Right lobe of liver (tissue), 6 donors: Measurements from ENCODE around the gene TH. TPM values are rescaled to one million over a fixed set of nuclear protein-coding genes. Genes with fewer than 3 reads are reported as not detected.

Experiments
- ATAC-seq, 4 donors: fragments of 200-7000 bp; cut with Tn5 transposase; one replicate each; pipeline ENCODE4 v1.9.1; 2020; ENCODE audit warnings: mild to moderate bottlenecking in 4 of 4, moderate library complexity in 4 of 4
- DNase-seq, 3 donors: peaks; one replicate each; pipeline ENCODE4 v3.0.0-alpha.2; 2020
- H3K27ac ChIP-seq, 3 donors: fragments of 200-600 bp; one replicate each; pipeline ENCODE4 v1.8.0; 2022
- H3K27me3 ChIP-seq, 2 donors: fragments of 200-600 bp; one replicate each; pipeline ENCODE4 v1.8.0; 2022
- H3K36me3 ChIP-seq, 4 donors: fragments of 200-600 bp; sonication (generic) in 1 of 4; one replicate each; pipeline versions ENCODE4 v1.5.1 to v1.8.0; 2017 to 2022; ENCODE audit warnings: control low read depth in 1 of 4
- H3K4me1 ChIP-seq, 4 donors: fragments of 200-600 bp; sonication (generic) in 1 of 4; one replicate each; pipeline versions ENCODE4 v1.5.1 to v1.8.0; 2017 to 2022; ENCODE audit warnings: control low read depth in 1 of 4
- H3K4me3 ChIP-seq, 3 donors: fragments of 200-600 bp; one replicate each; pipeline ENCODE4 v1.8.0; 2022
- H3K9me3 ChIP-seq, 4 donors: fragments of 200-600 bp; sonication (generic) in 1 of 4; one replicate each; pipeline versions ENCODE4 v1.5.1 to v1.8.0; 2017 to 2022; ENCODE audit warnings: control low read depth in 1 of 4
- CTCF ChIP-seq, 4 donors: fragments of 200-600 bp in 3 of 4; fragments of 450-650 bp in 1 of 4; IDR thresholded peaks; one replicate each; pipeline versions ENCODE4 v1.5.1 to v1.8.0; 2016 to 2022; ENCODE audit warnings: antibody characterized with exemption in 4 of 4, mild to moderate bottlenecking in 2 of 4
- POLR2A ChIP-seq: fragments of 450-650 bp; IDR thresholded peaks from one replicate; pipeline ENCODE4 v1.6.1; 2017; ENCODE audit warnings: antibody characterized with exemption, mild to moderate bottlenecking
- WGBS: methylation state at CpG from one replicate; pipeline ENCODE4 v1.1.6; 2018; ENCODE audit warnings: low coverage, low lambda C conversion rate; ENCODE audit not compliant: insufficient coverage; ENCODE audit errors: missing lambda C conversion rate; 5-methylcytosine and 5-hydroxymethylcytosine counted together
- intact Hi-C, 2 donors: fragments of 100-400 bp; cut with DNase I; formaldehyde crosslinking; loops; one replicate each; pipeline versions ENCODE4 v1.11.2 to v1.14.1; 2022
- total RNA-seq, 6 experiments: library from RNA; depleted of rRNA in 2 of 6; stranded (reverse); fragments of >200 nt in 2 of 6; fragmentation: NEBNext Ultra II Directional in 3 of 6; extraction: Animal tissue kit (Norgen Biotek cat#: 25700) in 3 of 6; gene quantifications; one replicate each; pipeline versions ENCODE4 v1.1.0 to v1.2.4, GENCODE V29; 2016 to 2023
- donor health status: DM: no; HTN: yes; CAD: no.
- donor health status: DM: no; HTN: no; CAD: no.
- donor health status: DM: no; HTN: no; CAD: no.
- donor health status: DM: no; HTN: yes; CAD: no.
- donor health status: DM: no; HTN: yes; CAD: no.

Gene TH
- total RNA-seq, 6 experiments from 2014 or later = 0.51 to 0.64 TPM; not detected in 4

- Histone ChIP-seq H3K4me1 (no peaks in the 10 kb centered on the region), H3K4me3 (no peak overlapping the region), H3K9me3 (no peaks in the 10 kb centered on the region), H3K27me3 (no peaks in the 10 kb centered on the region), H3K27ac (no peak overlapping the region), H3K36me3 (no peaks in the 10 kb centered on the region)
- intact Hi-C loops = no loop called here
- ATAC-seq (no peak), DNase-seq (peak; percentile 16 to 53 (median 37))
- WGBS = 40% methylated on average over 2 of the region's 23 CpGs
- TF ChIP-seq POLR2A = no peak
- TF ChIP-seq CTCF (IDR thresholded peaks at IDR 0.05) = no peak
Measured at GRCh38 chr11:2217211-2218030, 45.8 kb upstream of the TH start.

GRCh38 chr11:2216400-2217064 is 44.9 kb upstream of the TH start:
- no peaks in the 10 kb centered on the region for H3K27me3 ChIP-seq
- 40% methylated on average over 1 of the region's 9 CpGs for WGBS
- H3K27ac ChIP-seq = no peak overlapping the region
- H3K4me1 ChIP-seq = no peaks in the 10 kb centered on the region
- H3K9me3 ChIP-seq = no peaks in the 10 kb centered on the region
- no peak overlapping the region for H3K4me3 ChIP-seq
- DNase-seq (peak in 2 of 3 donors; percentile 5 to 25), ATAC-seq (no peak)
- intact Hi-C loops = no loop called here
- TF ChIP-seq POLR2A = no peak
- TF ChIP-seq CTCF (IDR thresholded peaks at IDR 0.05) = no peak
- no peaks in the 10 kb centered on the region for H3K36me3 ChIP-seq

- peak in 2 of 3 donors; percentile 14 to 44 for DNase-seq
- ATAC-seq = no peak
- 81% methylated on average over 16 of the region's 34 CpGs for WGBS
- Histone ChIP-seq H3K9me3 (no peaks in the 10 kb centered on the region), H3K4me3 (no peak overlapping the region), H3K27ac (no peak overlapping the region), H3K27me3 (no peaks in the 10 kb centered on the region), H3K36me3 (no peaks in the 10 kb centered on the region), H3K4me1 (no peaks in the 10 kb centered on the region)
- TF ChIP-seq POLR2A (no peak), CTCF (IDR thresholded peaks at IDR 0.05) (no peak)
- intact Hi-C loops = no loop called here
Measured at GRCh38 chr11:2215561-2216399, 44.2 kb upstream of the TH start.

- Histone ChIP-seq H3K9me3 (no peaks in the 10 kb centered on the region), H3K4me3 (no peak overlapping the region), H3K27me3 (no peaks in the 10 kb centered on the region), H3K27ac (no peak overlapping the region), H3K36me3 (no peaks in the 10 kb centered on the region), H3K4me1 (no peaks in the 10 kb centered on the region)
- DNase-seq = peak in 1 of 3 donors; percentile 7
- 84% methylated on average over 3 of the region's 5 CpGs for WGBS
- ATAC-seq = no peak
- TF ChIP-seq CTCF (IDR thresholded peaks at IDR 0.05) (no peak), POLR2A (no peak)
- intact Hi-C loops = no loop called here
Measured at GRCh38 chr11:2215230-2215560, 43.6 kb upstream of the TH start.
